ENCODE results near the gene LY6G5C. TPM values are rescaled to one million over a fixed set of nuclear protein-coding genes. Genes with fewer than 3 reads are reported as not detected.

The LY6G5C gene
- total and polyA plus RNA-seq, 2 of the 13 experiments (the other 11 are each of a cell fraction or from before 2014, with no cell fraction given), result 0.33 to 0.55 TPM

- TF ChIP-seq ZNF740 (CRISPR knock-in tag; IDR thresholded peaks at IDR 0.05) (no peak), PAWR (CRISPR knock-in tag; IDR thresholded peaks at IDR 0.05; ENCODE audit: borderline replicate concordance) (no peak), ZNF660 (CRISPR knock-in tag; IDR thresholded peaks at IDR 0.05; ENCODE audit: borderline replicate concordance, low read depth) (no peak), BATF2 (CRISPR knock-in tag; IDR thresholded peaks at IDR 0.05) (no peak), ARID4A (CRISPR knock-in tag; IDR thresholded peaks at IDR 0.05; ENCODE audit: borderline replicate concordance) (no peak), SMC3 (IDR thresholded peaks at IDR 0.05; ENCODE audit: low read length) (no peak; the same call in 1 of the 2 replicates), ZNF205 (CRISPR knock-in tag; IDR thresholded peaks at IDR 0.05) (no peak), PPARG (CRISPR knock-in tag; conservative IDR thresholded peaks at IDR 0.05) (no peak), DNMT1 (CRISPR knock-in tag; IDR thresholded peaks at IDR 0.05) (no peak), NPAS2 (CRISPR knock-in tag; IDR thresholded peaks at IDR 0.05; ENCODE audit: borderline replicate concordance) (no peak), ZNF430 (CRISPR knock-in tag; IDR thresholded peaks at IDR 0.05) (no peak), ZNF451 (CRISPR knock-in tag; IDR thresholded peaks at IDR 0.05) (no peak), ZNF234 (CRISPR knock-in tag; conservative IDR thresholded peaks at IDR 0.05) (no peak), ZNF12 (CRISPR knock-in tag; IDR thresholded peaks at IDR 0.05) (no peak), ZFX (CRISPR knock-in tag; IDR thresholded peaks at IDR 0.05; ENCODE audit: low read depth) (peak; percentile 48; the same call in 1 of the 2 replicates), FOXK2 (IDR thresholded peaks at IDR 0.05) (peak; percentile 28; the same call in 1 of the 2 replicates), TERF1 (CRISPR knock-in tag; IDR thresholded peaks at IDR 0.05) (0 out of 2 replicates have a peak, but pooled peaks have one; percentile 40), ZNF292 (CRISPR knock-in tag; IDR thresholded peaks at IDR 0.05; ENCODE audit: borderline replicate concordance, low read depth) (no peak), KDM4B (CRISPR knock-in tag; IDR thresholded peaks at IDR 0.05) (no peak), THAP7 (CRISPR knock-in tag; IDR thresholded peaks at IDR 0.05) (no peak), KDM5A (IDR thresholded peaks at IDR 0.05; ENCODE audit: borderline replicate concordance, low read length) (no peak; the same call in 1 of the 2 replicates), PCBP1 (IDR thresholded peaks at IDR 0.05; ENCODE audit: borderline replicate concordance, low read depth, low read length) (no peak), SIN3B (IDR thresholded peaks at IDR 0.05; ENCODE audit: low read length) (peak; percentile 25; the same call in 1 of the 2 replicates), FOSL2 (CRISPR knock-in tag; IDR thresholded peaks at IDR 0.05) (no peak)
Measured at GRCh38 chr6:31652925-31653724, 27.7 kb downstream of the LY6G5C start (continued).
